Stimulated activated CD4-positive, alpha-beta T cell treated with anti-CD3 and anti-CD28 coated beads, TNF-alpha, amount 100 ng/mL, for 1 hour (primary cell): ENCODE data around the gene CD8B2.
"Not testable (repeated sequence)": the region's sequence is repeated elsewhere in the genome, so short reads cannot be mapped to it uniquely, and the experiment has no call there.

ENCODE experiments used
- DNase-seq, 3 donors: peaks; one replicate each; pipeline ENCODE4 v3.0.0-alpha.2; 2020; ENCODE audit warnings: low read depth in 3 of 3, low spot score in 1 of 3

The CD8B2 gene

GRCh38 chr2:106486551-106487385 lies at the start of gene CD8B2:
CD8B2 (plus strand) TSS chr2:106487364; CDS start chr2:106487427, 63 bp downstream.
- DNase-seq, result not testable (repeated sequence)

DNA sequence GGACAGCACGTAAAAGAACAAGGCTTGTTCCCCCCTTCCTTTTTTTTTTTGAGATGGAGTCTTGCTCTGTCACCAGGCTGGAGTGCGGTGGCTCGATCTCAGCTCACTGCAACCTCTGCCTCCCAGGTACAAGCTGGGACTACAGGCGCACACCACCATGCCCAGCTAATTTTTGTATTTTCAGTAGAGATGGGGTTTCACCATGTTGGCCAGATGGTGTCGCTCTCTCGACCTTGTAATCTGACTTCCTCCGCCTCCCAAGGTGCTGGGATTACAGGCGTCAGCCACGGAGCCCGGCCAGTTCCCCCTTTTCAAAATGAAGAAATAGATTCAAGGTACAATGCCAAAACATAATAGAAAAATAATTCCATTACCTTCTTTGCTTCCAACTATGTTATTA lies 25.3 kb upstream of the CD8B2 start:
- not testable (repeated sequence) for DNase-seq

GRCh38 chr2:106467516-106467915 lies 19.6 kb upstream of the CD8B2 start:
- DNase-seq, result not testable (repeated sequence)

DNA sequence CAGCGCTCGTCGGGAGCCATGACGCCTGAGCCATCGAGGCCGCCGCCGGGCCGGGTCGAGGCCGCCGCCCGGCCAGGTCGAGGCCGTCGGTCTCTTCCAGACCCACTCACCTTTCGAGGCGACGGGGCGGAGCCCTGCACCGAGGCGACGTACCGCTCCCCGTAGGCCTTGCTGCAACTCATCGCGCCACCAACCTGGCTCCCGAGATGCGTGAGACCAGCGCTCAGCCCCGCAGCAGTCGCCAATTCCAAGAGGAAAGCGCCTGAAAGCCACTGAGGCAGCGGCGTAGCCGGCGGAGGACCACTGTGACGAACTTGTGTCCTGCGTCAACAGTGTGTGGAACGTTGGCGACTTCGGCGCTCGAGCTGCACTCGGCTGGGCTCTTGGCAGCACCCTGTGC lies 19.1 kb upstream of the CD8B2 start, which contains the start of gene RGPD3:
RGPD3 (minus strand) TSS at position 307 of the 400 bp plus-strand sequence; CDS start at position 182, 125 bp downstream.
- DNase-seq, result not testable (repeated sequence)

DNA sequence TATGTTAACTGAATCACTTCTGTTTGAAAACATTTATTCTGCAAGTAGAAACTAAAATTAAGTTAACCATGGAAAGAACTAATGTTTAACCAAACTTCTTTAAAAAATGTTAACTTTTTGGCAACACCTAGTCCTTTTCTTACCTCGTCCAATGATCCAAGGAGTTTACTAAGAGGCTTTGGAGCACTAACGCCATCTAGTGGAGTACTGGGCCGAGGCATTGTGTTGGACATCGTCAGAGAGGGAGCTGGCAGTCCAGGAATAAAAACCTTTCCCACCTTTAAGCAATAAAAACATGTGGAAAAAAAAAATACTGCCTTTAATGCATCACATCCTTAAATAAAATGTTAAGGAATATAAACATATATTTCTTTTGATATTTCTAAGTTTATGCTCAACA lies 16.5 kb upstream of the CD8B2 start:
- DNase-seq, result peak in 2 of 3 donors; percentile 11 to 28

DNA sequence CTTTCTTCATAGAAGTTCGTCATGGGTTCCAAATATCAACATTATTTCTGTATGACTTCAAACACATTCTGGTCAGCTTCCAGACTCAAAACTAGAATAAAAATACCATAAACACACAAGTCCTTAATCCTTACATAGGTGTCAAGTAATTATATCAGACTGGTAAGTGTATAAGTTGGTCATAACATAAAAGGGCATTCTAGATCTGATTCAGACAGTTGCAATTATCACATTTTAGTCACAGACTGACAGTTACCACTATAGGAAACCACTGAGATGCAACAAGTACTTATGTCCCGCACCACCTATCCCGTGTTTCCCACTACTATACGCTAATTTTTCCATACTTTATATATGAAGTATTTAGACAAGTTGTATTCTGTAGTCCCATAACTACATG lies 9.5 kb upstream of the CD8B2 start:
- DNase-seq, result not testable (repeated sequence)

DNA sequence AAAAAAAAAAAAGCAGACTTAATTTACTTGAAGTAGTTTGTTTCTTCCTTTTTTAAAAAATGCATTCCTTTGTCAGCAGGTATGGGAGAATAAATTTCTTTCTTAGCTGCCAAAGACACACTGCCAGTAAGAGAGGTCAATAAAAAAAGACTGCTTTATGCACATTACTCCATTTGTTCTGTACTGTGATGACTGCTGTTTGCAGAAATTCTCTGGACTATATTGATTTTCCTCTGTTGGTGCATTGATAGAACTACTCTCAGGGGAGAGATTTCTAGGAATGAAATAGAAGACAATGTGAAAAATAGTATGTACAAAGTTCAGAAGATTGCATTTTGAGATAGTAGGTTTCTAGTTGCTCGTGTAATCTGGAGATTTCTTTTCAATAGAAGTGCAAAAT lies 7.6 kb upstream of the CD8B2 start:
- DNase-seq, result not testable (repeated sequence)

DNA sequence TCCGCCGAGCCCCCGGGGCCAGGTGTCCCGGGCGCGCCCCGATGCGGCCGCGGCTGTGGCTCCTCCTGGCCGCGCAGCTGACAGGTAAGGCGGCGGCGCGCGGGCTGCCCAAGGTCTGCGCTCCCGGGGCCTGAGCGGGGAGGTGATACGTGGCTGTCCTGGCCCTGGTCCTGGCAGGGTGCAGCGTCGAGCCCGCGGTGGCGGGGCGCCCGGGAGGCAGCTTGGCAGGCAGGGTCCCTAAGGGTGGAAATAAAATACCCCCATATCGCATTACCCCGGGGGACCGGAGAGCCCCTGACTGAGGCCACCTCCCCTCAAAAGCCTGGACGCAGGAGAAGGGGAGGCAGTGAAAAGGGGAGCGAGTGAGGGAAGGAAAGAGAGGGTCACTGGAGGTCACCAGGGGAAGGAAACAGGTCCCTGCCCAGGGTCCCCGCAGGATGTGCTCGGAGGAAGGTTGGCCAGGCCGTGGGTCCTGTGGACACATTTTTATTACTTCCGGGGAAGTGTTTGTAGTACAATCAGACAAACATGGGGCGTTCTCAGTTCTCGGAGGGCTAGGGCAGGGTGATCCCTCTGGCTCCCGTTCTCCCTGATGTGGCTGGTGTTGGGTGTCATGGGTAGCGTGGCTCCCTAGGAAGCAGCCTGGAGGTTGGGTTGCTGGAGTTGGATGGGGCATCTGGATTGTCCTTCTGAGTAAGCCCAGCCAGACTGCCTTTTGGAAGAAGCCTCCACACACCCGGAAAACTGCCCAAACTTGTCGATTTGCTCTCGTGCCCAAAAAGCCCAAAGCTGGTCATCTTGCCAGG lies 425 bp downstream of the CD8B2 start:
- not testable (repeated sequence) for DNase-seq

GRCh38 chr2:106489701-106490100 lies 2.5 kb downstream of the CD8B2 start:
- not testable (repeated sequence) for DNase-seq

- not testable (repeated sequence) for DNase-seq
Observed at GRCh38 chr2:106492399-106492798, 5.2 kb downstream of the CD8B2 start.

DNA sequence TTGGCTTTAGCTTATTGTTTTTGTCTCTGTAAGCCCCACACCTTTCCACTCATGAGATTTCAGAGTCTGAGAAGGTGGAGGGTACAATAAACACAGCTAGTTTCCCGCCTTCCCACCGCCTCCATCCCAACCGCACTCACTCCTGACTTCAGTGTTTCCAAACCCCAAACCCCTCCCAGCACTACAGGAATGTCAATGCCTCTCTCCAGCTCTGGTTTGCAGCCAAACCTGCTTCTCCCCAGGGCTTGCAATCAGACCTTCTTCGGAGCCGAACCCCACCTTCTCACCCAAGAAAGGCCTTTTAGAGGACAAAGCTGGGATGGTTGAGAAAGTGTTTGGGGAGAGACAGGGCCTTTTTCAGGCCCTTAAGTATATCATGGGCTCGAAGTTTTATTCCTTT lies 5.7 kb downstream of the CD8B2 start:
- DNase-seq, result not testable (repeated sequence)

DNA sequence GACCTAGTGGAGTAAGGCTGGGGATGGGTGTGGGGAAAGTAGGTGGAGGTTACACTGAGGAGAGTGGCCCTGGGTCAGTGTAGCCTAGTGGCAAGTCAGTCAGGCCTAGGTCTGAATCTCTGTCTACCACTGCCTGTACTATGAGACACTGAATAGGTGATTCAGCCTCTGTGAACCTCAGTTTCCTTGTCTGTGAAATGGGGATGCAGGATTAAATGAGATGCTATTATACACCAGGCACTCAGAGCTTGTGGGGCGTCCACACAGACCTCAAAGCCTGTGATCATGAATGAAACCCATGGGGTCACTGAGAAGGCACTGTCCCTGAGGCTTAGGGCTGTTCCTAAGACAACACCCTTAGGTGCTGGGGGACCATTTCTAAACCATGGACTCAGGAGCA lies 11.4 kb downstream of the CD8B2 start:
- not testable (repeated sequence) for DNase-seq

DNA sequence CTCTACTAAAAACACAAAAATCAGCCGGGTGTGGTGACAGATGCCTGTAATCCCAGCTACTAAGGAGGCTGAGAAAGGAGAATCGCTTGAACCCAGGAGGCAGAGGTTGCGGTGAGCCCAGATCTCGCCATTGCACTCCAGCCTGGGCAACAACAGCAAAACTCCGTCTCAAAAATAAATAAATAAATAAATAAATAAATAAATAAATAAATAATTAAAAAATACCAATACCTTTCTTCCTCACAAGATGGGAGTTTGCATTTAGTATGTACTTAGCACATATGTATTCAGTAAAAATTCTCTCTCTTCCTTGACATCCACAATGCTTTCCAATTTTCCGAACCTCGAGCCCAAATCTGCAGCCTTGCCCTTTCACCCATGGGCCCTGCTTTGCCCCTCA lies 13.2 kb downstream of the CD8B2 start:
- DNase-seq, result not testable (repeated sequence)

DNA sequence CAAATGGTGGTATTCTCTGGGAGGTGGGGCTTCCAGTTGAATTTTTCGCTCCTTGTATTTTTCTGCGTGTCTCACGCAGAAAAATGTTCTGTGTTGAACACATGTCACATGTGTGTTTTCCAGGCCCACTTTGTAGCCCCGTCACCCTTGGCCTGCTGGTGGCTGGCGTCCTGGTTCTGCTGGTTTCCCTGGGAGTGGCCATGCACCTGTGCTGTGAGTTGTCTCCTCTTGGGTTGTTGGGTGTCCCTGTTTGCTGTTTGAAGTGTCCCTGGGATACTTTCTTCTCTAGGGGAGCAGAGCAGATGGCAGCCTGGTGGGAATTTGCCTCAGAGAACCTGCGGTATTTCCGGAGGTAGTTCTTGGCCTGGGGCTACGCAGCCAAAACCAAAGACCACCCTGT lies 15.2 kb downstream of the CD8B2 start:
- not testable (repeated sequence) for DNase-seq

DNA sequence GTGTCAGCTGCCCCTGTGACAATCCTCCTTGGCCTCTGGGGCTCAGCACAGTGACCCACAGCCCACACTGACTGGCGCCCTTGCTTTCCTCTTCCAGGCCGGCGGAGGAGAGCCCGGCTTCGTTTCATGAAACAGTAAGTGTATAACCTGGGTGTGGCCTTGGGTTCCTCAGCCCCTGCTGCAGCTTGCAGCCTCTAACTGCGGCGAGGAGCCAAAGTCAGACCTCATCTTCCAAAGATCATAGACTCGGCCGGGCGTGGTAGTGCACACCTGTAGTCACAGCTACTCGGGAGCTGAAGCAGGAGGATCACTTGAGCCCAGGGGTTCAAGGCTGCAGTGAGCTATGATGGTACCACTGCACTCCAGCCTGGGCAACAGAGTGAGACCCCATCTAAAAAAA lies 17.0 kb downstream of the CD8B2 start:
- DNase-seq, result not testable (repeated sequence)

DNA sequence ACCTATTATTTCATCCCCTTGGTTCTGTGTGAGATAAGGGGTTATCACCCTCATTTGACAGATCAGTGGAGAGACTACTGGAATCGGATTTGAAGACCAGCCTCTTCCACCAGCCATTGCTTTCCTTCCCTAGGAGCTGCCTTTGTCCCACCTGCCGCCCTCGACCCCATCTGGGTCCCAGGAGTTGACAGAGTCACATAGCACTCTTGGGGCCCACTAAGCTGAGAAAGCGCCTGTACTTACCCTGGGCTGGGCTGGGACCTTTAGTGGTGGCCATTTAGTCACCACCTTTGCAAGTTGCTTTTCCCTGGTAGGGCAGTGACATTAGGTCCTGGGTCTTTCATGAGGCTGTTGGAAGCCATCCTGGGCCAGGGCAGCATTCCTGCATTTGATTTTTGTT lies 17.6 kb downstream of the CD8B2 start:
- DNase-seq, result not testable (repeated sequence)

DNA sequence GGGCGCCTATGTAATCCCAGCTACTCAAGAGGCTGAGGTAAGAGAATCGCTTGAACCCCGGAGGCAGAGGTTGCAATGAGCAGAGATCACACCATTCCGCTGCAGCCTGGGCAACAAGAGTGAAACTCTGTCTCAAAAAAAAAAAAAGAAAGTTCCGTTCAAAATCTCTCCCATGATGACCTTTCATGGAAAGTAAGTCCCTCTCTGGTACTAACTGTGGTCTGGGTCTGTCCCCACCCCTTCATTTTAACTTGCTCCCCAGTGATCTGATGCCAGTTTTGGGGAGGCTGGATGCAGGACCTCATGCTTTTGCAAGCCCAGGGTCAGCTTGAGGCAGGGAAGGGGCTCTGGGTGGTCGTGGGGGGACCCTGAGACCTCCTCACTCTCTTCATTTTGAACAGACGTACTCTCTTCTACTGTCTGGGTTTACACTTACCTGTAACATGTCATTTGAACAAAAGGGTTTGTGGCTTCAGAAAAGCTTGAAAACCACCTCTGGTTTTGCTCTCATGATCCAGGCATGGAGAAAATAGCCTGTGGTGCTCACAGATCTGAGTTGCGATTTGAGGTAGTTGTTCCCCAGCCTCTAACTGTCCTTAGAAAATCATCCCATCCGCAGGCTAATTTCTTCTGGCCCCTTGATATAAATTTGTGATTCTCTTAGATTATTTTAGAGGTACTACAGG lies 19.0 kb downstream of the CD8B2 start:
- not testable (repeated sequence) for DNase-seq

DNA sequence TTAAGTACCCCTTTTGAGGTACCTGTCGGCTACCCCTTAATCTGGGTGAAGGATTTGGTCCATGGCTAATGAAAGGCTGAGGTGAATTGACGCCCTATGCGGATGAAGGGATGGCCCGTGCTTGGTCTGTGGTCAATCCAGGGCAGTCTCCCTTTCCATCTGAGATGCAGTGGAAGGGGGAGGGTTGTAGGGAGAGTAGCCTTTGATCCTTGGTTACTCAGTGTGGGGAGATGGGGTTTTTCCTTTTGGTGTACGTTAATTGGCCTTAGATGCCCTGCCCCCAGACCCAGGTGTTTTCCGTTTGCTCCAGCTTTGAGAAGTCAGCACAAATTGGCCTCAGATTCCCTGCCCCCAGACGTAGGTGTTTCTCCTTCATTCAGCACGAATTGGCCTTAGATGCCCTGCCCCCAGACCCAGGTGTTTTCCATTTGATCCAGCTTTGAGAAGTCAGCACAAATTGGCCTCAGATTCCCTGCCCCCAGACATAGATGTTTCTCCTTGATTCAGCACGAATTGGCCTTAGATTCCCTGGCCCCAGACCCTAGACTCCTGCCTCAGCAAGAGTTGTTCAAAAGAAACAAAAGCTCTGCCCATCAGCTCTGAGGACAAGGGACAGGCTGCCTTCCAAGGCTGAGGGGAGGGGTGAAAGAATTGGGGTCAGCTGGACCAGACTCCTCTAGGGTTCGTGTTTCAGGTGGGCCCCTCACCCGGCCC lies 21.7 kb downstream of the CD8B2 start:
- not testable (repeated sequence) for DNase-seq

GRCh38 chr2:106509374-106509770 lies 22.2 kb downstream of the CD8B2 start:
- DNase-seq, result not testable (repeated sequence)

GRCh38 chr2:106510791-106511190 lies 23.6 kb downstream of the CD8B2 start:
- not testable (repeated sequence) for DNase-seq
